Skeletal muscle satellite cell (primary cell): ENCODE results near the gene PSMB1. TPM values are rescaled to one million over a fixed set of nuclear protein-coding genes. Genes with fewer than 3 reads are reported as not detected.

Experiments
- H3K27me3 ChIP-seq: 2 replicates; pipeline ENCODE4 v1.7.0; 2013; ENCODE audit warnings: low read length; ENCODE audit not compliant: control insufficient read depth, insufficient read depth
- H3K36me3 ChIP-seq: 2 replicates; pipeline ENCODE4 v1.7.0; 2013; ENCODE audit warnings: mild to moderate bottlenecking, control low read depth, low read length; ENCODE audit not compliant: insufficient read depth
- H3K4me1 ChIP-seq: 2 replicates; pipeline ENCODE4 v1.7.0; 2013; ENCODE audit warnings: low read length; ENCODE audit not compliant: control insufficient read depth, insufficient read depth
- H3K4me2 ChIP-seq: 2 replicates; pipeline ENCODE4 v1.7.0; 2013; ENCODE audit warnings: mild to moderate bottlenecking, low read length
- H3K4me3 ChIP-seq: 2 replicates; pipeline ENCODE4 v1.7.0; 2013; ENCODE audit warnings: low read length
- H3K9ac ChIP-seq: 2 replicates; pipeline ENCODE4 v1.7.0; 2013; ENCODE audit warnings: mild to moderate bottlenecking, low read depth, low read length, moderate library complexity
- H3K9me3 ChIP-seq: replicated peaks from 2 replicates; pipeline ENCODE4 v1.7.0; 2013; ENCODE audit warnings: mild to moderate bottlenecking, control low read depth, low read length
- total RNA-seq: library from RNA; depleted of rRNA; stranded (reverse); fragments of >200 nt; gene quantifications from 2 replicates; pipeline ENCODE4 v1.2.3, GENCODE V29; 2012; rRNA removed

Gene PSMB1
- 396 TPM in 2 replicates for total RNA-seq

DNA sequence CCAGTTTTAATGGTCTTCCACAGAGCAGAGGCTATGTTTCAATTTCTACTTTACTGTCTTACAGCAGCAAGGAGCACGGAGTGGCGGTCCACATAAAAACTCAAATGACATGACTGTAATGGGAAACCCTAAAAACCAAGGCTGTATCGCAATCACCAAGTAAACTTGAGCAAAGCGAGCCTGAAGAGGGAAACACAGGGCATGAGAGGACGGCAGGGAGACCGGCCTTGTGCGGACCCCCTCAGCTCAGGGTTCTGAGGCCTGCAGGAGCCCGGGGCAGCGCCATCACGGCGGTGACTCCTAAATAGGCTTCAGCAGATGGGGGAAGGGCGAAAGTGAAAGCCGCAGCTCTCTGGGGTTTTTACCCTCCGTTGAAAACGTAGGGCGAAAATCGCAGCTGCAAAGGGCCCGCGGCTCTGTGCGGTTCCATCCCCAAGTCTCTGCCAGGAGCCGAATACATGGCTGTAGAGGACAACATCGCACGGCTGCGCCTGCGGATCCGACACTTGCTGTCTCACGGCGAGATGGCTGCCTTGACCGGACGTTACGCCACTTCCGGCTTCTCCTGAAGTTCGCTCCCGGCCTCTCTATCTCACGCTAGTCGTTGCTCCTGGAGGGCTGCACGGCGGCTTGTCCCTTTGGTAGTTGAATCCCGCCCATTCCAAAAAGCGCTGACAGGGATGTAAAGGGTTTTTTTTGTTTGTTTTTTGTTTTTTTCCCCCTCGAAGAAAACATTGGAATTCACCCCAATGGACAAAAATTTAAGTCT is at the start of gene PSMB1:
PSMB1 (minus strand) TSS at position 543 of the 769 bp plus-strand sequence; CDS start at position 478, 65 bp downstream.
- peak within 1 kb of the TSS; percentile 88 for H3K4me2 ChIP-seq

DNA sequence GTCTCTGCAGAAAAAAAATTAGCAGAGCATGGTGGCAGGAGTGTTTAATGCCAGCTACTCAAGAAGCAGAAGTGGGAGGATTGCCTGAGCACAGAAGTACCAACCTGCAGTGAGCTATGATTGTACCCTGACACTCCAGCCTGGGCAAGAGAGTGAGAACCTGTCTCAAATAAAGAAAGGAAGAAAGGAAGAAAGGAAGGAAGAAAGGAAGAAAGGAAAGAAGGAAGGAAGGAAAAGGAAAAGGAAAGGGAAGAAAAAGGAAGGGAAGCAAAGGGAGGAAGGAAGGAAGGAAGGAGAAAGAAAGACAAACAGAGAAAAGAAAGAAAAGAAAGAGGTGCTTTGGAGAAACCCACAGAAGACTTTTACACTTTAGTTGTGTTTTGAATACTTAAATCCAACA is 44.2 kb upstream of the PSMB1 start:
- no peak overlapping the region for H3K9ac ChIP-seq
- H3K4me2 ChIP-seq = no peak overlapping the region
- no peaks in the 10 kb centered on the region for H3K9me3 ChIP-seq
- no peaks in the 10 kb centered on the region for H3K4me1 ChIP-seq
- H3K36me3 ChIP-seq = no peaks in the 10 kb centered on the region
- no peak overlapping the region for H3K4me3 ChIP-seq
- H3K27me3 ChIP-seq = no peaks in the 10 kb centered on the region

More for the DNA sequence above, at the start of gene PSMB1:
- Histone ChIP-seq H3K4me3 (peak within 1 kb of the TSS; percentile 97), H3K4me1 (peaks cover 28% of the 10 kb centered on the region), H3K36me3 (peaks cover 7% of the 10 kb centered on the region), H3K27me3 (no peaks in the 10 kb centered on the region), H3K9me3 (no peaks in the 10 kb centered on the region), H3K9ac (peak within 1 kb of the TSS; percentile 99)

DNA sequence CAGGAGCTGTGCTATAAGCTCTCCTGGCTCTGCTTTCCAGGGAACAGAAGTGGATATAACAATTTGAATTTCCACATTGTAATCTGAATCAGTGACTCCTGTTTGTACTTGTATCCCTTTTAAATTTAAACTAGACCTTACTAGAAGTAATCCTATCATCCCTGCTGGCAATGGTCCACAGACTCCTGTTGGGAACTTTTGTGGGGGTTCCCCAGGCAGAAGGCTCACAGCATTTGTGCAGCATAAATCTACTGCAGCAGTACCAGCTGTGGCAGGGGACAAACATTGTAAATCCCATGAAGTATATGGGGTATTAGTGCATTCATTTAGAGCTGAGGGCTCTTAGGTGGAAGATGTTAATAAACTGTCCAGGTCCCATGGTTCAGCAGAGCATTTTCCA is 43.3 kb upstream of the PSMB1 start:
- H3K36me3 ChIP-seq = no peaks in the 10 kb centered on the region
- no peaks in the 10 kb centered on the region for H3K9me3 ChIP-seq
- no peaks in the 10 kb centered on the region for H3K27me3 ChIP-seq
- no peaks in the 10 kb centered on the region for H3K4me1 ChIP-seq
- H3K9ac ChIP-seq = no peak overlapping the region
- no peak overlapping the region for H3K4me3 ChIP-seq
- H3K4me2 ChIP-seq = no peak overlapping the region

DNA sequence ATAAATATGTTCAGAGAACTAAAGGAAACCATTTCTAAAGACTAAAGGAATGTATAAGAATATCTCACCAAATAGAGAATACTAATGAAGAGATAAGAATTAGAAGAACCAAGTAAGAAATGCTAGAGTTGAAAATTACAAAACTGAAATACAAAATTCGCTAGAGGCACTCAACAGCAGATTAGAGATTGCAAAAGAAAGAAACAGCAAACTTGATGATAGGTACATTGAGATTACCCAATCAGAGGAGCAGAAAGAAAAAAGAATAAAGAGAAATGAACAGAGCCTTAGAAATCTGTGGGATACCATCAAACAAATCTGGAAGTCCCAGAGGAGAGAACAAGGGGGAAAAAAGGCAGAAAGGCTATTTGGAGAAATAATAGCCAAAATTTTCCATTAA is 37.6 kb upstream of the PSMB1 start:
- Histone ChIP-seq H3K9me3 (no peaks in the 10 kb centered on the region), H3K36me3 (no peaks in the 10 kb centered on the region), H3K4me2 (no peak overlapping the region), H3K4me3 (no peak overlapping the region), H3K27me3 (no peaks in the 10 kb centered on the region), H3K9ac (no peak overlapping the region), H3K4me1 (no peaks in the 10 kb centered on the region)

DNA sequence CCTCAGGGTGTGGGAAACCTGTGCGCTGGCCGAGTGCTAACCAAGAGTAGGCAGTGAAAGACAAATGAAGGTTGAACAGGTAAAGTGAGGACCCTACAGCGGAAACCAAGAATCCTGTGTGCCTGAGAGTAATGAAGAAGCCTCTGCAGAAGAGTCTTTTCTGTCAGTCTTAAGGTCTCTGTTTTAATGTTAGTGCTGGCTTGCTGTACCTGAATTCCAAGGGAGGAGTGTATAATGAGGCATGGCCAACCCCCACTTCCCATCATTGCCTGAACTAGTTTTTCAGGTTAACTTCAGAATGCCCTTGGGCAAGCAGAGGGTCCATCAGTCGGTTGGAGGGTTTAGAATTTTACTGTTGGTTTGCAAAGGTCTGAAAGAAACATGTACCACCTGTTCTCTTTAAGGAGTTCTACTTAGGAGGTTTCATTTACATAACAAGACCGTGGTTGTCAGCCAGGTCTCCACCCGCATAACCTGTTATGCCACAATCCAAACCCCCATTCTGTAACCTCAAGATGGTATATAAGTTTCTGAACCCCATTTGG is 31.9 kb upstream of the PSMB1 start:
- Histone ChIP-seq H3K36me3 (peaks cover 26% of the 10 kb centered on the region), H3K9me3 (no peaks in the 10 kb centered on the region), H3K4me2 (peak overlapping the region; percentile 96), H3K4me1 (peaks cover 14% of the 10 kb centered on the region), H3K27me3 (no peaks in the 10 kb centered on the region), H3K9ac (peak overlapping the region; percentile 90), H3K4me3 (peak overlapping the region; percentile 85)

DNA sequence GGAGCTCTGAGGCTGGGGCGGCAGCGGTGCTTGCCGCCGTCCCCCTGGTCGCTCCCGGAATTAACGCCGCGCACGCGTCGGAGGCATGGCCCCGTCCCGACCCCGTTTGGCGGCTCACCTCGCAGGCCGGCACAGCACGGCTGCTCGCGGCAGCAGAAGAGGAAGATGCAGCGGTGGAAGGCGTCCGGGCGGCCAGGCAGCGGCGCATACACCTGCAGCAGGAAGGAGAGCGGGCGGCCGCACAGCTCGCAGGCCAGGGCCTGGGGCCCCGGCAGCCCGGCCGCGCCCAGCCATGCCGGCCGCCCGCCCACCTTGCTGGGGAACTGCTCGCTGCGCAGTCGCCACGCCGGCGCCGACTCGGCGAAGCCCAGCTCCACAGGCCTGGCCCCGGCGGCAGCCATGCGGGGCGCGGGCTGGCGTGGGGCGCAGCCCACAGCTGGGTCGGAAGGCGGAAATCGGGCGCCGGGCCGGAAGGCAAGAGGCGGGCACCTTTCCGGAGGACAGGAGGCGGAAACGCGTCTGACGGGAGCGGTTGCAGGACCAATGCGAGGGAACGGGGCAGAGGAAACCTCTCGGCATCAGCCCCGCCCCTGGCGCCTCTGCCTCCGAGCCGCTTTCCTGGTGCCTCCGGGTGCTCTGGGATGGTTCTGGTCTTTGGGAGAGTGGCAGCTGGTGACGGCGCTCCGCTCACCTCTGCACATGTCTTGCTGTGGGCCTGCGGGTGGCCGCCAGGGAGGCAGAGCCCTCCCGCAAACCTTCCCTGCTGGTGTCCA is 31.3 kb upstream of the PSMB1 start, which contains the start of gene PDCD2:
PDCD2 (minus strand) TSS at position 457 of the 773 bp plus-strand sequence; CDS start at position 401, 56 bp downstream.
- H3K9ac ChIP-seq = peak within 1 kb of the TSS; percentile 90
- H3K4me1 ChIP-seq = peaks cover 14% of the 10 kb centered on the region
- H3K9me3 ChIP-seq = no peaks in the 10 kb centered on the region
- peak within 1 kb of the TSS; percentile 85 for H3K4me3 ChIP-seq
- H3K27me3 ChIP-seq = no peaks in the 10 kb centered on the region
- H3K36me3 ChIP-seq = peaks cover 29% of the 10 kb centered on the region
- H3K4me2 ChIP-seq = peak within 1 kb of the TSS; percentile 96

DNA sequence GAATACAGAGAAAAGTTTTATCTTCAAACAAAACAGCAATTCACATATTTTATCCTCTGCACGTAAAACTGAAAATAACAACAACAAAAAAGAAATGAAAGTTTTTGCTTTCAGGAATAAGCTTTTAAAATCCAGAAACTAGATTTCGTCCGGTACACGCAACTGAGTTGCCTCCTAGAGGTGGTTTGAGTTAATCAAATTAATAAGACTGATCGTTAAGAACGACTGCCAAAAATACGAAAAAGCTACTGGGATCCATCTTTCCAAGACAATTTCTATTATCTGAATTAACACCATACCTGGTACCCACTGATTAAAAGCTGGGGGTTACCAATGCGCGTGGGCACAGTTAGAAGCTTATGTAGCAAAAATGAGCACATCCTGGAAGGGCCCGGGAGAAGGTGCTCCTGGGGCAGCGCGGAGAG is 30.7 kb upstream of the PSMB1 start:
- peak overlapping the region; percentile 90 for H3K9ac ChIP-seq
- peaks cover 14% of the 10 kb centered on the region for H3K4me1 ChIP-seq
- H3K4me2 ChIP-seq = peak overlapping the region; percentile 96
- H3K36me3 ChIP-seq = peaks cover 35% of the 10 kb centered on the region
- no peaks in the 10 kb centered on the region for H3K27me3 ChIP-seq
- peak overlapping the region; percentile 85 for H3K4me3 ChIP-seq
- no peaks in the 10 kb centered on the region for H3K9me3 ChIP-seq

DNA sequence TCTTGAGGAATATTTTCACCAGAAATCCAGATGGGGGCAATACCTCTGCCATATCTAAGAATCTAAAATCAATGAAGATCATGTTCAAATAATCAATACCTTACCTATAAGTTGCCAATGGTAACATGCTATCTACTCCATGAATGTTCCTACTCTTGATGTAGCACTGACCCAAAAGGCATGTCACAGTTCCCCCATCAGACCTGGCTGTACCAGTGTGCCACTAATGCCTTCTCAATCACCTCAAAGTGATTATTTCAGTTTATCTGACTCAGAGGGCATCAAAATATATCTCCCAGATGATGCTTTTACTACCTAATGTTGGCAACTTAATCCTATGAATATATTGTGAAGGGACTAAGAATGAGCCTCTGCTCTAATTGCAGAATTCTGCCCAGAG is 25.8 kb upstream of the PSMB1 start:
- no peak overlapping the region for H3K4me3 ChIP-seq
- H3K9me3 ChIP-seq = no peaks in the 10 kb centered on the region
- no peak overlapping the region for H3K4me2 ChIP-seq
- no peaks in the 10 kb centered on the region for H3K27me3 ChIP-seq
- H3K36me3 ChIP-seq = peaks cover 70% of the 10 kb centered on the region
- no peak overlapping the region for H3K9ac ChIP-seq
- H3K4me1 ChIP-seq = peaks cover 10% of the 10 kb centered on the region

DNA sequence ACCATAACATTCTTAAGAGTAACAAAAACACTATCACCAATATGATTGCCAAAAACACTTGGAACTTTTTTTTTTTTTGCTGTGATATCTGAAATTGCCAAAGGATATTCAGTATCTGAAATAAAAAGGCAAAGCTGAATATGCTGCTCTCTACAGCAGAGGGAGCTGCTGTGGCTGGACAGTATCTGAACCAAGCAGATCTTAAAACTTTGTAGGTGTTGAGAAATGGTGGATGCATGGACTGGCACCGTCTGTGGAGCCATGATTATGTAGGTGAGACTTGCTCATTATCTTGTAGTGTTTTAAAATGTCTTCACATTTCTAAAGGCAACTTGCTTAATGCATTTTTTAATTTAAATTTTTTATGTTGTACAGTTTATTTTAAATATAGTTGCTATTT is 22.1 kb upstream of the PSMB1 start:
- Histone ChIP-seq H3K9ac (no peak overlapping the region), H3K4me3 (no peak overlapping the region), H3K4me2 (no peak overlapping the region), H3K4me1 (no peaks in the 10 kb centered on the region), H3K36me3 (peaks cover 69% of the 10 kb centered on the region), H3K9me3 (no peaks in the 10 kb centered on the region), H3K27me3 (no peaks in the 10 kb centered on the region)

DNA sequence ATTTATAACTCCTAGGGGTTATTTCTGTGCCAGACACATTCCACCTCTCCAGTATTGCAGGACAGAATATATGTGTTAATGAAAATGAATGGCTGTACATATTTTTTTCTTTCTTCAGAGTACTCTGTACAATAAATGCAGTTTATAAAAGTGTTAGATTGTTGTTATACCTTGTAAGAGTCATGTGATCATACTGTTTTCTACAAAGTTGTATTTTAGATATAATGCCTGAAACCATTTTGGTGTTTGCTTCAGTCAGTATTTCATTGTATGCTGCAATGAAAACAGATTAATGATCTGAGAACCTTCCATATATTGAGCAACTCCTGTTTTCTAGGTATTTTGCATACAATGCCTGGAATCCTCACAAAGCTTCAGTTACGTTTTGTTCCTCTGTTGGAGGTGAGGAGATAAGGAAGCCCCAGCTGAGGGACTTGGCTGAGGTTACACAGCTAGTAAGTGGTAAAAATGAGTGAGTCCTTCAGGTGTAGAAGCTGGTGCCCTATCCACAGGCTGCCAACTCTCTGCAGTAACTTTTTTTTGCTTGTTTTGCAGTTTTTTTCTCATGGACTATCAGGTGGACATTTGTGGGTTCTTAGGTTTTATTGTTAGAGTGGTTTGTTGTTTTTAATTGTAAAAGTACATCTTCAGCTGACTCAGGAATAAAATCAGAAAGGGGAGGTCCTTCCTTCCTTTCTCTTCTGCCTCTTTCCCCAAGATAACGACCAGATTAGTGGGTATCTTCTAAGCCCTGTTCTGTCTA is 19.8 kb upstream of the PSMB1 start:
- peaks cover 66% of the 10 kb centered on the region for H3K36me3 ChIP-seq
- no peak overlapping the region for H3K9ac ChIP-seq

More for the DNA sequence above, 19.8 kb upstream of the PSMB1 start:
- Histone ChIP-seq H3K4me3 (no peak overlapping the region), H3K4me2 (no peak overlapping the region), H3K27me3 (no peaks in the 10 kb centered on the region), H3K9me3 (no peaks in the 10 kb centered on the region), H3K4me1 (no peaks in the 10 kb centered on the region)
